PC-3 (cell line): ENCODE results near the gene SMARCD3.

ENCODE experiments used
- EZH2 ChIP-seq: fragments of 300-600 bp; sonication (generic); IDR thresholded peaks from one replicate; pipeline ENCODE4 v1.6.1; 2017; ENCODE audit warnings: antibody characterized with exemption, mild to moderate bottlenecking, low read length; ENCODE audit not compliant: unreplicated experiment
- EZH2phosphoT487 ChIP-seq: fragments of 300-600 bp; sonication (generic); IDR thresholded peaks from 2 replicates; pipeline ENCODE4 v1.6.1; 2018; ENCODE audit warnings: mild to moderate bottlenecking, antibody characterized with exemption, low read length, borderline replicate concordance
- TF ChIP-seq, protein P1 (sequence below): fragments of 300-600 bp; sonication (generic); conservative IDR thresholded peaks from 2 replicates; pipeline ENCODE4 v1.5.1; 2017; ENCODE audit warnings: antibody characterized with exemption, low read depth, mild to moderate bottlenecking, low read length

DNA sequence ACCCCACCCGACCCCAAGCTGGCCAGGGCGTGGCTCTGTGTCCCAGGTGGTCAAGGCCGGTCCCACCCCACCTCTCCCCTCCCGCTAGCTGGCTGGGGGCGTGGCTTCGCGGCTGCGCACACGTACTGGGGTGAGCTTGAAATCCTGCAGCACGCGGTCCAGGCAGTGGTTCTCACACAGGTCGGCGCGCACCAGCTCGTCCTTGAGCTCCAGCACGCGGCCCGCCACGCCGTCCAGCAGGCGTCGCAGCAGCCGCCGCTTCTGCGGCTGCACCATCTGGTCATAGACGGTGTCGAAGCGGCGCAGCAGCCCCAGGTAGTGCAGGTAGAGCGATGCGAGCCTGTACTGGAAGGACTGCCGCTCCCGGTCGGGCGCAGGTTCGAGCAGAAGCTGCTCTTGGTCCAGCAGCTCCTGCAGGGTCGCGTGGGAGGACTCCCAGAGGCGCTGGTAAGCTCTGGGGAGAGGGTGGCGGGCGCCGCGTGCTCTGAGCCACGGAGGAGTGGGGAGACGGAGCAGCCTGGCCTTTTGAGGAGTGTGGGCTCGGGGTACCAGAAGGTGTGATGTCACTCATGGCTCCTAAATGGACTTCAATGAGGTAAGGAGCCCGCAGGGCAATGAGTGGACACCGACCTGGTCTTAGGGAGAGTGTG is 44.0 kb downstream of the SMARCD3 start:
- TF ChIP-seq, protein P1, sequence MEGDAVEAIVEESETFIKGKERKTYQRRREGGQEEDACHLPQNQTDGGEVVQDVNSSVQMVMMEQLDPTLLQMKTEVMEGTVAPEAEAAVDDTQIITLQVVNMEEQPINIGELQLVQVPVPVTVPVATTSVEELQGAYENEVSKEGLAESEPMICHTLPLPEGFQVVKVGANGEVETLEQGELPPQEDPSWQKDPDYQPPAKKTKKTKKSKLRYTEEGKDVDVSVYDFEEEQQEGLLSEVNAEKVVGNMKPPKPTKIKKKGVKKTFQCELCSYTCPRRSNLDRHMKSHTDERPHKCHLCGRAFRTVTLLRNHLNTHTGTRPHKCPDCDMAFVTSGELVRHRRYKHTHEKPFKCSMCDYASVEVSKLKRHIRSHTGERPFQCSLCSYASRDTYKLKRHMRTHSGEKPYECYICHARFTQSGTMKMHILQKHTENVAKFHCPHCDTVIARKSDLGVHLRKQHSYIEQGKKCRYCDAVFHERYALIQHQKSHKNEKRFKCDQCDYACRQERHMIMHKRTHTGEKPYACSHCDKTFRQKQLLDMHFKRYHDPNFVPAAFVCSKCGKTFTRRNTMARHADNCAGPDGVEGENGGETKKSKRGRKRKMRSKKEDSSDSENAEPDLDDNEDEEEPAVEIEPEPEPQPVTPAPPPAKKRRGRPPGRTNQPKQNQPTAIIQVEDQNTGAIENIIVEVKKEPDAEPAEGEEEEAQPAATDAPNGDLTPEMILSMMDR = no peak
- TF ChIP-seq EZH2 (no peak), EZH2phosphoT487 (no peak)
